ENCODE data around the gene PCCA.

The PCCA gene, protein sequence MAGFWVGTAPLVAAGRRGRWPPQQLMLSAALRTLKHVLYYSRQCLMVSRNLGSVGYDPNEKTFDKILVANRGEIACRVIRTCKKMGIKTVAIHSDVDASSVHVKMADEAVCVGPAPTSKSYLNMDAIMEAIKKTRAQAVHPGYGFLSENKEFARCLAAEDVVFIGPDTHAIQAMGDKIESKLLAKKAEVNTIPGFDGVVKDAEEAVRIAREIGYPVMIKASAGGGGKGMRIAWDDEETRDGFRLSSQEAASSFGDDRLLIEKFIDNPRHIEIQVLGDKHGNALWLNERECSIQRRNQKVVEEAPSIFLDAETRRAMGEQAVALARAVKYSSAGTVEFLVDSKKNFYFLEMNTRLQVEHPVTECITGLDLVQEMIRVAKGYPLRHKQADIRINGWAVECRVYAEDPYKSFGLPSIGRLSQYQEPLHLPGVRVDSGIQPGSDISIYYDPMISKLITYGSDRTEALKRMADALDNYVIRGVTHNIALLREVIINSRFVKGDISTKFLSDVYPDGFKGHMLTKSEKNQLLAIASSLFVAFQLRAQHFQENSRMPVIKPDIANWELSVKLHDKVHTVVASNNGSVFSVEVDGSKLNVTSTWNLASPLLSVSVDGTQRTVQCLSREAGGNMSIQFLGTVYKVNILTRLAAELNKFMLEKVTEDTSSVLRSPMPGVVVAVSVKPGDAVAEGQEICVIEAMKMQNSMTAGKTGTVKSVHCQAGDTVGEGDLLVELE

DNA sequence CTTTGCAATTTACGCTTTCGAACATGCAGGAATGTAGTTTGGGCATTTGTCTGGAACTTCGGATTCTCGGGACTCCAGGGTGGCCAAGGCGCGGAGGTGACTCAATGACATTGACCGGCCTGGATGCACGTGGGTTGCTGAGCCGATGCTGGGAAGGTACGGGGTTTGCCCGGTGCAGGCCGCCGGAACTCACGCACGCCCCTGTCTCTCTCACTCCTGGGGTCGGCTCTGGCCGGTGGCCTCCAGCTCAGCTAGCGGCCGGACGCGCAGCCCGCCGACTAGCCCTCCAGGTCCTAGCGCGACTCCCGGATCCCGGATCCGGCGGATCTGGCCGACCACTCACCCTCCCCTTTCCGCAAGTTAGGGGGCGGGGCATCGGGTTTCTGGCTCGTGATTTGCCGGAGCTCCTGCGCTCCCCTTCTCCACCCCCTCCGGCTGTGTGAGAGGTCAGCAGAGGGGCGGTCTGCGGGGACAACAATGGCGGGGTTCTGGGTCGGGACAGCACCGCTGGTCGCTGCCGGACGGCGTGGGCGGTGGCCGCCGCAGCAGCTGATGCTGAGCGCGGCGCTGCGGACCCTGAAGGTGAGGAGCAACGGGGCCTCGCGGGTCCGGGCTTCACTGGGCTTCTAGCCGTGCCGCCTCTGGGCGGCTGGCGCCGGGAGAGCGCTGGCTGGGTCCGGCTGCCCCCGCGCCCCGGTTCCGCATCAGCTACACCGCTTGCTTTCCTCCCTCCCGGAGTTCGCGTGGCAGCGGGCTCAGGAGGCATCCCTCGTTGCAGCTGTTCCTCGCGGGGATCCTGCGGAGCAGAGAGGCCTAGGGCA is at the start of gene PCCA:
TSS of gene PCCA (plus strand) at position 450 of the 821 bp plus-strand sequence. CDS start at position 478, 28 bp downstream.
- Histone ChIP-seq H3K27me3 (replicated peaks; ENCODE audit: control insufficient read depth, insufficient read depth, low read length) (no peaks in the 10 kb centered on the region), H3K9ac (ENCODE audit: low read length) (peak within 1 kb of the TSS; percentile 92), H3K9me3 (ENCODE audit: control insufficient read depth, low read length) (no peaks in the 10 kb centered on the region), H3K4me3 (ENCODE audit: low read length) (peak within 1 kb of the TSS; percentile 90), H3K4me1 (ENCODE audit: control insufficient read depth, insufficient read depth, low read length) (peaks cover 28% of the 10 kb centered on the region), H3K36me3 (ENCODE audit: control insufficient read depth, insufficient read depth, low read length, severe bottlenecking) (peaks cover 8% of the 10 kb centered on the region)
- peak; percentile 98 for DNase-seq (ENCODE audit: low read depth)

DNA sequence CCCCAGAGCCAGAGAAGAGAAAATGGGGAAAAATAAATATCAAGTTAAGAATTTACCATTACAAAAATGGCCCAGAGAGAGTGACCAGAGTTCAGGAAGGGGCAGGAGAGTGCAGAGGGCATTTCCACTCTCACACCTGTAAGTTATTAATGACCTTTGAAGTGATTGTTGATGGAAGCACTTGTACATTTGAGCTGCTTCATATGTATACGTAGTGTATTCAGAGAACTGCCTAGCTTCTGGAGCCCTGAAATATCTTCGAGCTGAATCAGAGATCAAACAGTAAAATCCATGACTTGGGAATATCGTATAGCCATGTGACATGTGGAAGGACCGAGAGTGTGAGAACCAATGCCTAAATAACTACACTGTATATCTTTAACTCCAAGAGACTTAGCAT is 49.2 kb upstream of the PCCA start:
- peak; percentile 10 for DNase-seq (ENCODE audit: low read depth)
- no peaks in the 10 kb centered on the region for H3K36me3 ChIP-seq (ENCODE audit: control insufficient read depth, insufficient read depth, low read length, severe bottlenecking)
- H3K4me1 ChIP-seq (ENCODE audit: control insufficient read depth, insufficient read depth, low read length), result no peaks in the 10 kb centered on the region
- no peak overlapping the region for H3K9ac ChIP-seq (ENCODE audit: low read length)
- no peaks in the 10 kb centered on the region for H3K27me3 ChIP-seq (replicated peaks; ENCODE audit: control insufficient read depth, insufficient read depth, low read length)
- H3K9me3 ChIP-seq (ENCODE audit: control insufficient read depth, low read length), result no peaks in the 10 kb centered on the region
- peak overlapping the region; percentile 0 for H3K4me3 ChIP-seq (ENCODE audit: low read length)

DNA sequence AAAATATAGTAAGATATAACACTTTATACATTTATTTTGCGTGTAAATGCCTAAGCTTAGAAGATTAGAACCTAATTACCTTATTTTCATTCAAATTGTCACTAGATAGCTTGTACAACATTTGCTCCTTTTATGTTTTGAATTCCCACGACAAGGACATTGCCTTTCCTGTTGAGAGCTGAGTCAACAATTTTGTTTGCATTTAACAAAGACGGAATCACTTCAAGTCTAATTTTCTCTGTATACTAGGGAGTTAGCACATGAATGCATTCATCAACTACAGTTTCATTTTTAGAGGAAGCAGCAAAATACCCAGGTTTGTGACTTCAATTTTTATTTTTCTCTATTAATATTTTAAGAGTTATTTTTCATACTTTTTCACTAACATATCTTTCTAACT is 48.7 kb upstream of the PCCA start:
- Histone ChIP-seq H3K27me3 (replicated peaks; ENCODE audit: control insufficient read depth, insufficient read depth, low read length) (no peaks in the 10 kb centered on the region), H3K36me3 (ENCODE audit: control insufficient read depth, insufficient read depth, low read length, severe bottlenecking) (no peaks in the 10 kb centered on the region), H3K4me3 (ENCODE audit: low read length) (peak overlapping the region; percentile 0), H3K9me3 (ENCODE audit: control insufficient read depth, low read length) (no peaks in the 10 kb centered on the region), H3K4me1 (ENCODE audit: control insufficient read depth, insufficient read depth, low read length) (peaks cover 3% of the 10 kb centered on the region), H3K9ac (ENCODE audit: low read length) (no peak overlapping the region)
- DNase-seq (ENCODE audit: low read depth), result peak; percentile 9

DNA sequence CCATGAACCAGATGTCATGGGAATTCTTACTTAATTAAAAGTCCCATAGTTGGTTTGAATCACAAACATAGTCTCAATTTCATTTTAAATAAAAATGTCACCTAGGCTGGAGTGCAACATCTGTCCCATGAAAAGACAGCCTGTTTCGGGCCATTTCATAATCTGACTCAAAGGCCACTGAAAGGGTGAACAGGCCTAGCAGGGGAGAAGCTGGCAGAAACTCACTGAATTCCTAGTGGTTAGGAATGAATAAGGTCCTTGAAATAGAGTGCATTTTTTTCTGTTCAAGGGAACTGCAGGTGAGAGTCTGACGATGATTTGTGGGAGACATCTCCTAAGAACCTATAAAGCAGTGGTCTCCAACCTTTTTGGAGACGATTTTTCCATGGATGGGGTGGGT is 44.0 kb upstream of the PCCA start:
- no peaks in the 10 kb centered on the region for H3K9me3 ChIP-seq (ENCODE audit: control insufficient read depth, low read length)
- peaks cover 3% of the 10 kb centered on the region for H3K4me1 ChIP-seq (ENCODE audit: control insufficient read depth, insufficient read depth, low read length)
- no peak for DNase-seq (ENCODE audit: low read depth)
- H3K36me3 ChIP-seq (ENCODE audit: control insufficient read depth, insufficient read depth, low read length, severe bottlenecking), result no peaks in the 10 kb centered on the region
- H3K4me3 ChIP-seq (ENCODE audit: low read length), result no peak overlapping the region
- H3K27me3 ChIP-seq (replicated peaks; ENCODE audit: control insufficient read depth, insufficient read depth, low read length), result no peaks in the 10 kb centered on the region
- no peak overlapping the region for H3K9ac ChIP-seq (ENCODE audit: low read length)

DNA sequence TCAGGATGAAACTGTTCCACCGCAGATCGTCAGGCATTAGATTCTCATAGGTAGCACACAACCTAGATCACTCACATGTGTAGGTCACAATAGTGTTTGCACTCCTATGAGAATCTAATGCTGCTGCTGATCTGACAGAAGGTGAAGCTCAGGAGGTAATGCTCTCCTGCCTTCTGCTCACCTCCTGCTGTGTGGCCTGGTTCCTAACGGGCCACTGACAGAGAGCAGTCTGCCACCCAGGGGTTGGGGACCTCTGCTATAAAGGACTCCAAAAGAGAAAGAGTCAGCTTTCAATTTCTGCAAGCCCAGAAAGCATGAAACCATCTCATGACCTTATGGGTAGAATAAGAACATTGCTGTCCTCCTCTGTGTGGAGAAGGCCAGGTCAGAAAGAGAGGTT is 43.5 kb upstream of the PCCA start:
- no peaks in the 10 kb centered on the region for H3K36me3 ChIP-seq (ENCODE audit: control insufficient read depth, insufficient read depth, low read length, severe bottlenecking)
- peaks cover 3% of the 10 kb centered on the region for H3K4me1 ChIP-seq (ENCODE audit: control insufficient read depth, insufficient read depth, low read length)
- DNase-seq (ENCODE audit: low read depth), result no peak
- no peaks in the 10 kb centered on the region for H3K27me3 ChIP-seq (replicated peaks; ENCODE audit: control insufficient read depth, insufficient read depth, low read length)
- no peaks in the 10 kb centered on the region for H3K9me3 ChIP-seq (ENCODE audit: control insufficient read depth, low read length)
- H3K9ac ChIP-seq (ENCODE audit: low read length), result no peak overlapping the region
- H3K4me3 ChIP-seq (ENCODE audit: low read length), result no peak overlapping the region

DNA sequence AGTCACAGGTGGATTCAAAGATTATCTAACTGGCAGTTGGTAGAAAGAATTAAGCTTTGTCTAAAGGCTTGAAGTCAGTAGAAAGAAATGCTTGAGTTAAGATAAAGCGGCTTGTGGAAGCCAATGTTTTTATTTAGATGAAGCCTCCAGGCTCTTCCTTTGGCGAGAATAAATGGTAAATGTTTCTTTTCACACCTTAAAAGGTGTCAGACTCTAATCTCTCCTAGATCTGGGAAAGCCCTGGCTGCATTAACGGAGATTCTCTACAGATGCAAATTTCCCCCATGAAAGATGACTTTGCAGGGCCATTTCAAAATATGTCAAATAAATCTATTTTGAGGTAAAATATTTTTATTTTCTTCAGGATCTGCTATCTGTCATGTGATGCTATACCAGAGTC is 37.8 kb upstream of the PCCA start:
- Histone ChIP-seq H3K27me3 (replicated peaks; ENCODE audit: control insufficient read depth, insufficient read depth, low read length) (no peaks in the 10 kb centered on the region), H3K36me3 (ENCODE audit: control insufficient read depth, insufficient read depth, low read length, severe bottlenecking) (no peaks in the 10 kb centered on the region), H3K4me1 (ENCODE audit: control insufficient read depth, insufficient read depth, low read length) (no peaks in the 10 kb centered on the region), H3K9ac (ENCODE audit: low read length) (no peak overlapping the region), H3K9me3 (ENCODE audit: control insufficient read depth, low read length) (no peaks in the 10 kb centered on the region), H3K4me3 (ENCODE audit: low read length) (no peak overlapping the region)
- no peak for DNase-seq (ENCODE audit: low read depth)

DNA sequence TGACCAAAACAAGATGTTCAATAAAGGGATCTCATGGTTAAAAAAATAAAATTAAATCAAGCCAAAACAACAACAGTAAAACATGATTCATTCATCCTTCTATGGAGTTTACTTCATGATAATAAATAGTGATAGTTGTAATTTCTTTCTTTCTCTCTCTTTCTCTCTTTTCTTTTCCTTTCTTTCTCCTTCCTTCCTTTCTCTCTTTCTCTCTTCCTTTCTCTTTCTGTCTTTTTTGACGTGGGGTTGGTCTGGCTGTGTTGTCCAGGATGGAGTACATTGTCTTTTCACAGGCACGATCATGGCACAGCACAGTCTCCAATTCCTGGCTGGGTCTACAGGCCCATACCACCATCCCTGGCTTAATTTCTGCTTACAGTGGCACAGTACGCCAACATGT is 29.1 kb upstream of the PCCA start:
- no peak for DNase-seq (ENCODE audit: low read depth)
- no peak overlapping the region for H3K9ac ChIP-seq (ENCODE audit: low read length)

DNA sequence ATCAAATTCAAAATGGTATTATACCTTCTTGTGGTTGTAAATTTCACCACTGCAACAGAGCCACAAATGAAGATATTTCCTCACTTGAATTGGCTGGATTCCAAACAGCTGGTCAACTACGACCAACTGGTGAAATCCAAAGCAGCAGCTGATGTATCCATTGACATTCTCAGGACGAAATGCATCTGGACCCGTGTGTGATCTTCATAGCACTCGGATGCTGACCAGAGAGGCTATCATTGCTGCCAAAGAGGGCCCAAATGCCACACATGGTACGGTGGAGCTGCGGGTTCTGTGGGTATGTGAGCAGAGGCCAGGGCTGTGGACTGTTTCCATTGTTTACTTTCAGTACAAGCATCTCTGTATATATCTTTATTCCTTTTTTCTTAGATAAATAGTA is 25.6 kb upstream of the PCCA start:
- Histone ChIP-seq H3K4me1 (ENCODE audit: control insufficient read depth, insufficient read depth, low read length) (no peaks in the 10 kb centered on the region), H3K27me3 (replicated peaks; ENCODE audit: control insufficient read depth, insufficient read depth, low read length) (no peaks in the 10 kb centered on the region), H3K36me3 (ENCODE audit: control insufficient read depth, insufficient read depth, low read length, severe bottlenecking) (no peaks in the 10 kb centered on the region), H3K4me3 (ENCODE audit: low read length) (no peak overlapping the region), H3K9ac (ENCODE audit: low read length) (no peak overlapping the region), H3K9me3 (ENCODE audit: control insufficient read depth, low read length) (peaks cover 5% of the 10 kb centered on the region)
- peak; percentile 14 for DNase-seq (ENCODE audit: low read depth)

More for the DNA sequence above, 29.1 kb upstream of the PCCA start:
- Histone ChIP-seq H3K9me3 (ENCODE audit: control insufficient read depth, low read length) (peaks cover 5% of the 10 kb centered on the region), H3K36me3 (ENCODE audit: control insufficient read depth, insufficient read depth, low read length, severe bottlenecking) (no peaks in the 10 kb centered on the region), H3K4me1 (ENCODE audit: control insufficient read depth, insufficient read depth, low read length) (no peaks in the 10 kb centered on the region), H3K27me3 (replicated peaks; ENCODE audit: control insufficient read depth, insufficient read depth, low read length) (no peaks in the 10 kb centered on the region), H3K4me3 (ENCODE audit: low read length) (no peak overlapping the region)

DNA sequence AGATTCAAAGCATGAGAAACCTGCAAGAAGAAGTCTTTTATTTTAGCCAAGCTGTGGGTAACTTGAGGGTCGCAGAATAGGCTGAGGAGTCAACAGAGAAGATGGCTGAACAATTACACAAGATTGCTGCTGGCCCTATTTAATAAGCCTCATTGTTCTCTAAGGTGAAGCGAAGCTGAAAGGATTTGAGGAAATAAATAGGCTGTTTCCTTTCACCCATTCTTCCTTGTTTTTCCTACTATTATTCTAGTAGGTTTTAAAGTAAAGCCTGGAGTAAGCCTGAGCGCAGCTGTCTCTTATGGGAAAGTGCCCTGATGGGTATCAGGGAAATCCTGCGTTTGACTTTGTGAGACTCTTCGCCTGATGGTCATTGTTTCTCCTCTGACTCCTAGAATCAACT is 25.0 kb upstream of the PCCA start:
- DNase-seq (ENCODE audit: low read depth), result no peak
- Histone ChIP-seq H3K36me3 (ENCODE audit: control insufficient read depth, insufficient read depth, low read length, severe bottlenecking) (no peaks in the 10 kb centered on the region), H3K4me3 (ENCODE audit: low read length) (no peak overlapping the region), H3K4me1 (ENCODE audit: control insufficient read depth, insufficient read depth, low read length) (peaks cover 2% of the 10 kb centered on the region), H3K27me3 (replicated peaks; ENCODE audit: control insufficient read depth, insufficient read depth, low read length) (no peaks in the 10 kb centered on the region), H3K9me3 (ENCODE audit: control insufficient read depth, low read length) (peaks cover 5% of the 10 kb centered on the region), H3K9ac (ENCODE audit: low read length) (no peak overlapping the region)

DNA sequence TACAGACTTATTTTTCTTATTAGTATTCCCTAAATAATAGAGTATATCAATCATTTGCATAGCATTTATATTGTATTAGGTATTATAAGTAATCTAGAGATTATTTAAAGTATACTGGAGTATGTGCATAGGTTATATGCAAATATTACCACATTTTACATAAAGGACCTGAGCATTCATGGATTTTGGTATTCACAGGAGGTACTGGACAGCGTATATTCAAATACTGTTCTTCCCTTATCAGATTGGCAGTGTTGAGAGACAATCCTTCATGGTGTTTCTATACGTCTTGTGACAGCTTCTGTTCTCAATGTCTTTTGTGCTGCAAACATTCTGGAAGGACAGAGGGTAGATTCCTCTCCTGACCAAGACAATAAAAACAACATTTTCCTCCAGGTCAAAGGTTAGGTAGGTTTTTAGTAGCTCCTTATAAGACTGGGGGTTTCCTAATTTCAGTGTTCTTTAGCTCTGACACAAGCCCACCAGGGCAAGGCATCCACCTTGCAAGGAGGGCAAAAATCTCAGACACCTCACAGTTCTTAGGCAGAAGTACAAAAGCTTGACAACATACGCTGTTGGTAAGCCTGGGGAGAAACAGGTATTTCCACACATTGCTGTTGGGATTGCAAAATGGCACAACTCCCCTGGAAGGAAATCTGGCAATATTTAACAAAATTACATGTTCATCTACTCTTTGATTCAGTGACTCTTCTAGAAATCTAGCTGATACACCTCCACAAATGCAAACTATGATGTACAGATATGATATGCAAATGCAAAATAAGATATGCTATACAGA is 20.6 kb upstream of the PCCA start:
- no peak overlapping the region for H3K9ac ChIP-seq (ENCODE audit: low read length)
- H3K36me3 ChIP-seq (ENCODE audit: control insufficient read depth, insufficient read depth, low read length, severe bottlenecking), result no peaks in the 10 kb centered on the region
- peaks cover 9% of the 10 kb centered on the region for H3K4me1 ChIP-seq (ENCODE audit: control insufficient read depth, insufficient read depth, low read length)
- H3K9me3 ChIP-seq (ENCODE audit: control insufficient read depth, low read length), result no peaks in the 10 kb centered on the region
- no peaks in the 10 kb centered on the region for H3K27me3 ChIP-seq (replicated peaks; ENCODE audit: control insufficient read depth, insufficient read depth, low read length)
- DNase-seq (ENCODE audit: low read depth), result no peak
- no peak overlapping the region for H3K4me3 ChIP-seq (ENCODE audit: low read length)
